H9 (cell line): ENCODE results near the gene RNASET2. TPM values are rescaled to one million over a fixed set of nuclear protein-coding genes. Genes with fewer than 3 reads are reported as not detected.

Experiments used
- DNase-seq: peaks from one replicate; pipeline ENCODE4 v3.0.0-alpha.2; 2017
- H2AFZ ChIP-seq: one replicate; pipeline ENCODE4 v1.6.1; 2013; ENCODE audit warnings: mild to moderate bottlenecking, low read length, control low read depth, moderate library complexity
- H2AK5ac ChIP-seq: 2 replicates; pipeline ENCODE4 v1.6.1; 2013; ENCODE audit warnings: low read length, control low read depth, mixed read lengths; ENCODE audit not compliant: insufficient read length
- H2BK120ac ChIP-seq: one replicate; pipeline ENCODE4 v1.6.1; 2013; ENCODE audit warnings: low read depth, mild to moderate bottlenecking, low read length, control low read depth, inconsistent platforms; ENCODE audit not compliant: poor library complexity, severe bottlenecking
- H2BK12ac ChIP-seq: 2 replicates; pipeline ENCODE4 v1.6.1; 2013; ENCODE audit warnings: low read length, control low read depth, mixed read lengths, low read depth; ENCODE audit not compliant: insufficient read length
- H2BK15ac ChIP-seq: 2 replicates; pipeline ENCODE4 v1.6.1; 2013; ENCODE audit warnings: low read depth, low read length, control low read depth
- H2BK20ac ChIP-seq: one replicate; pipeline ENCODE4 v1.6.1; 2013; ENCODE audit warnings: low read depth, mild to moderate bottlenecking, low read length, control low read depth, inconsistent platforms; ENCODE audit not compliant: poor library complexity, severe bottlenecking
- H2BK5ac ChIP-seq: 2 replicates; pipeline ENCODE4 v1.6.1; 2013; ENCODE audit warnings: low read length, control low read depth, mixed read lengths; ENCODE audit not compliant: insufficient read length
- H3K14ac ChIP-seq: 2 replicates; pipeline ENCODE4 v1.6.1; 2013; ENCODE audit warnings: low read length, control low read depth; ENCODE audit not compliant: insufficient read depth
- H3K18ac ChIP-seq: 2 replicates; pipeline ENCODE4 v1.6.1; 2013; ENCODE audit warnings: low read depth, mild to moderate bottlenecking, mixed read lengths, low read length, control low read depth; ENCODE audit not compliant: insufficient read length
- H3K23ac ChIP-seq: 2 replicates; pipeline ENCODE4 v1.6.1; 2013; ENCODE audit warnings: low read length, control low read depth, mixed read lengths, low read depth; ENCODE audit not compliant: insufficient read length
- H3K23me2 ChIP-seq: 2 replicates; pipeline ENCODE4 v1.6.1; 2013; ENCODE audit warnings: low read depth, mild to moderate bottlenecking, mixed read lengths, low read length, control low read depth; ENCODE audit not compliant: insufficient read length, poor library complexity, severe bottlenecking
- H3K27ac ChIP-seq: 2 replicates; pipeline ENCODE4 v1.5.1; 2013; ENCODE audit warnings: low read length, control low read depth, mixed read lengths, low read depth; ENCODE audit not compliant: insufficient read length
- H3K27me3 ChIP-seq: 2 replicates; pipeline ENCODE4 v1.6.1; 2013; ENCODE audit warnings: low read length, control low read depth, inconsistent platforms; ENCODE audit not compliant: insufficient read depth
- H3K4ac ChIP-seq: 2 replicates; pipeline ENCODE4 v1.6.1; 2013; ENCODE audit warnings: low read depth, mild to moderate bottlenecking, control low read depth, inconsistent platforms, low read length, moderate library complexity
- H3K4me1 ChIP-seq: 2 replicates; pipeline ENCODE4 v1.6.1; 2013; ENCODE audit warnings: low read length, control low read depth, inconsistent platforms; ENCODE audit not compliant: insufficient read depth
- H3K4me2 ChIP-seq: 2 replicates; pipeline ENCODE4 v1.6.1; 2013; ENCODE audit warnings: low read length, control low read depth, mixed read lengths; ENCODE audit not compliant: insufficient read length, insufficient read depth
- H3K56ac ChIP-seq: 2 replicates; pipeline ENCODE4 v1.6.1; 2013; ENCODE audit warnings: low read depth, mild to moderate bottlenecking, mixed read lengths, low read length, control low read depth; ENCODE audit not compliant: insufficient read length
- H3K79me1 ChIP-seq: 2 replicates; pipeline ENCODE4 v1.6.1; 2013; ENCODE audit warnings: low read depth, mild to moderate bottlenecking, moderate library complexity, low read length, control low read depth, inconsistent platforms; ENCODE audit not compliant: insufficient read depth, poor library complexity, severe bottlenecking
- H3K79me2 ChIP-seq: 2 replicates; pipeline ENCODE4 v1.6.1; 2013; ENCODE audit warnings: low read length, control low read depth, inconsistent platforms; ENCODE audit not compliant: insufficient read depth
- H3K9ac ChIP-seq: 2 replicates; pipeline ENCODE4 v1.6.1; 2013; ENCODE audit warnings: low read length, control low read depth, mixed read lengths; ENCODE audit not compliant: insufficient read length; ENCODE audit errors: extremely low read depth
- H3K9me3 ChIP-seq: one replicate; pipeline ENCODE4 v1.6.1; 2013; ENCODE audit warnings: low read depth, low read length, inconsistent platforms; ENCODE audit not compliant: control insufficient read depth
- H3T11ph ChIP-seq: one replicate; pipeline ENCODE4 v1.6.1; 2013; ENCODE audit warnings: mild to moderate bottlenecking, low read length, control low read depth, inconsistent platforms
- H4K20me1 ChIP-seq: one replicate; pipeline ENCODE4 v1.6.1; 2013; ENCODE audit not compliant: control insufficient read depth, insufficient read length, insufficient read depth
- H4K5ac ChIP-seq: 2 replicates; pipeline ENCODE4 v1.6.1; 2013; ENCODE audit warnings: low read depth, mild to moderate bottlenecking, mixed read lengths, low read length, control low read depth; ENCODE audit not compliant: insufficient read length
- H4K8ac ChIP-seq: replicated peaks from 2 replicates; pipeline ENCODE4 v1.6.1; 2013; ENCODE audit warnings: low read length, control low read depth, mixed read lengths, low read depth; ENCODE audit not compliant: insufficient read length
- H4K91ac ChIP-seq: 2 replicates; pipeline ENCODE4 v1.6.1; 2013; ENCODE audit warnings: low read depth, mild to moderate bottlenecking, moderate library complexity, mixed read lengths, low read length, control low read depth; ENCODE audit not compliant: insufficient read length
- H3K27ac Mint-ChIP-seq, 3 experiments: 2 replicates in 2 of 3; 3 replicates in 1 of 3; pipeline ENCODE4 v1.8.0; 2020 to 2021; ENCODE audit warnings: mixed read lengths in 3 of 3, mild to moderate bottlenecking in 1 of 3, moderate library complexity in 1 of 3
- H3K27me3 Mint-ChIP-seq: 2 replicates; pipeline ENCODE4 v1.8.0; 2021; ENCODE audit warnings: low read depth, mild to moderate bottlenecking, moderate library complexity, mixed read lengths
- H3K36me3 Mint-ChIP-seq, 3 experiments: 2 replicates in 2 of 3; 3 replicates in 1 of 3; pipeline ENCODE4 v1.8.0; 2020 to 2021; ENCODE audit warnings: low read depth in 3 of 3, mixed read lengths in 3 of 3; ENCODE audit not compliant: insufficient read depth in 1 of 3
- H3K4me1 Mint-ChIP-seq, 2 experiments: 2 replicates each; pipeline ENCODE4 v1.8.0; 2020; ENCODE audit warnings: mixed read lengths in 2 of 2
- H3K4me3 Mint-ChIP-seq, 2 experiments: 2 replicates in 1 of 2; 3 replicates in 1 of 2; pipeline ENCODE4 v1.8.0; 2020 to 2021; ENCODE audit warnings: mild to moderate bottlenecking in 2 of 2, mixed read lengths in 2 of 2, moderate library complexity in 1 of 2
- H3K9me3 Mint-ChIP-seq, 2 experiments: 2 replicates in 1 of 2; 3 replicates in 1 of 2; pipeline ENCODE4 v1.8.0; 2020; ENCODE audit warnings: mild to moderate bottlenecking in 2 of 2, mixed read lengths in 2 of 2, moderate library complexity in 1 of 2
- CTCF ChIP-seq: fragments of 200-600 bp; sonication (generic); conservative IDR thresholded peaks from 3 replicates; pipeline ENCODE4 v1.8.0; 2021; ENCODE audit warnings: antibody characterized with exemption, mild to moderate bottlenecking
- WGBS: extraction: QIAGEN DNeasy Blood & Tissue Kit; methylation state at CpG from one replicate; pipeline ENCODE4 v1.1.7; 2013; ENCODE audit warnings: missing lambda C conversion rate, low lambda C conversion rate, mixed read lengths; ENCODE audit not compliant: insufficient read length; ENCODE audit errors: extremely low coverage; 5-methylcytosine and 5-hydroxymethylcytosine counted together
- total RNA-seq: library from RNA; stranded (reverse); gene quantifications from 2 replicates; pipeline ENCODE4 v1.2.1, GENCODE V29; 2021

The RNASET2 gene
- total RNA-seq, 1 experiment from 2014 or later = 28.2 TPM

DNA sequence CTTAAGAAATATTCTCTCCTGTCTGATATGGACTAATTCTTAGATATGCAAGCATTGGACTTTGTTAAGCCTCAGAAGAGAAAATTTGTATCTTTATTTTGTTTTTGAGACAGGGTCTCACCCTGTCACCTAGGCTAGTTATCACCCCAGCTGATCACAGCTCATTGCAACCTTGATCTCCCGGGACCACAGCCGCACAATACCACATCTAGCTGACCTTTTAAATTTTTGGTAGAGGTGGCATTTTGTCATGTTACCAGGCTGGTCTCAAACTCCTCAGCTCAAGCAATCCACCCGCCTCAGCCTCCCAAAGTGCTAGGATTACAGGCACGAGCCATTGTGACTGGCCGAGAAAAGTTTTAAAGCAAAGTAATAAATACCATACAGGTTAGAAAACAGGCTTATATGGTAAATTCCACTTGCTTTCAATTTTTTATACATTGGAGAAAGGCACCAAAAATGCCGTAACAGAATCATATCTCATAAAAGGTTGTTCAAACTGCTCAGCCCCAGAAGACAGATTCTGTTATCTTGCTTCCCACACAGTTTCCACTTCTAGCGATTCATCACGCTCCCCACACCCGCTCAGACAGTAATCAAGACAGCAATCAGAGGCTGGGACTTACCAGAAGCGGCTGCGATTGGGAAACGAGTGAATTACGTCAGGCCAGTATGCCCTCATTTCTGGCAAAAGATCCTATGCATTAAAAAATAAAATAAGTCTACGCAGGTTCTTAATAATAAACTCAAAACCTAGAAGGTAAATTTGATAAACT is 13.8 kb downstream of the RNASET2 start:
- Histone ChIP-seq H2AFZ (no peak overlapping the region), H3K23me2 (no peaks in the 10 kb centered on the region), H3K23ac (no peak overlapping the region), H3K4me2 (no peak overlapping the region), H4K5ac (no peak overlapping the region), H2BK20ac (no peak overlapping the region), H2AK5ac (no peak overlapping the region), H3K27me3 (no peaks in the 10 kb centered on the region), H3K27ac (no peak overlapping the region), H4K8ac (no peak overlapping the region), H2BK15ac (no peak overlapping the region), H4K91ac (no peak overlapping the region), H3K9me3 (no peaks in the 10 kb centered on the region), H2BK5ac (no peak overlapping the region), H3K4ac (no peak overlapping the region), H2BK12ac (no peak overlapping the region), H3K9ac (no peak overlapping the region), H3K79me2 (no peaks in the 10 kb centered on the region), H3K18ac (no peak overlapping the region), H3K4me1 (no peaks in the 10 kb centered on the region), H2BK120ac (no peak overlapping the region), H3K79me1 (no peaks in the 10 kb centered on the region), H4K20me1 (no peaks in the 10 kb centered on the region), H3T11ph (no peak overlapping the region), H3K56ac (no peak overlapping the region), H3K14ac (no peak overlapping the region)
- Mint-ChIP-seq H3K27ac (no peak overlapping the region; a peak in 1 of 7 replicates), H3K9me3 (no peaks in the 10 kb centered on the region), H3K27me3 (no peaks in the 10 kb centered on the region), H3K36me3 (peaks cover 16 to 36% (median 24%) of the 10 kb centered on the region in 3 experiments), H3K4me3 (no peak overlapping the region), H3K4me1 (peaks cover 0 to 6% of the 10 kb centered on the region in 2 experiments; a peak in 2 of 4 replicates)
- no CpG with 5 or more reads among the region's 14 CpGs for WGBS
- DNase-seq = no peak
- TF ChIP-seq CTCF = no peak
